GM19043 (cell line): ENCODE data around the gene GUCA2B.

Experiments
- ATAC-seq: cut with Tn5 transposase; IDR thresholded peaks from one replicate; pipeline ENCODE4 v1.9.1; 2021; ENCODE audit warnings: low read depth; ENCODE audit not compliant: unreplicated experiment

The GUCA2B gene

DNA sequence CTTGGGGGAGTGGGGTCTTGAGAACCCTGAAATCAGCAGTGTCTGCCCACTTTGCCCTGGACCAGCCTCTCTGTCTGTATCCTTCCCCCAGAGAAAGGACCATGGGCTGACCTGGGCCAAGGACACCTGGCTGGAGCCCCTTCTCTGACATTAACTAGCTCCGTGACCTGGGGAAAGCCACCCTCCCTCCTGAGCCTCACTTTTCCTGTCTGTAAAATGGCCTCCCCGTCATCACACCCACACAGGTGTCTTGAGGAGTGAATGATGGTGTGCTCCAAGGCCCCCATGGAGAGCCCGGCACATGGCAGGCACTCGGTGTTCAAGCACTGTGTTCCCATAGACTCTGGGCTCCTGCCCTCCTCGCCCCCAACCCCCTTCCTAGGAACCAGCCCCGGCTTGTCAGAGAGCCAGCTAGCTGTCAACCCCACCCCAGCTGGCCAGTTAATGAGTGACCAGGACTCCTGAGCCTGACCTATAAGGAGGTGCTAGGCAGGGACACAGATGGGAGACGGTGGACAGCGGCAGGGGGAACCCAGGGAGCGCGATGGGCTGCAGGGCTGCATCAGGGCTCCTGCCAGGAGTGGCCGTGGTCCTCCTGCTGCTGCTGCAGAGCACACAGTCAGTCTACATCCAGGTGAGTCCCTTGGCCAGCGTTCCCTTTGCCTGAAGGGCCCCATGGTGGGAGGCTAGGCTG lies at the start of gene GUCA2B:
GUCA2B (plus strand) TSS at position 504 of the 694 bp plus-strand sequence; CDS start at position 545, 41 bp downstream.
- no peak for ATAC-seq

DNA sequence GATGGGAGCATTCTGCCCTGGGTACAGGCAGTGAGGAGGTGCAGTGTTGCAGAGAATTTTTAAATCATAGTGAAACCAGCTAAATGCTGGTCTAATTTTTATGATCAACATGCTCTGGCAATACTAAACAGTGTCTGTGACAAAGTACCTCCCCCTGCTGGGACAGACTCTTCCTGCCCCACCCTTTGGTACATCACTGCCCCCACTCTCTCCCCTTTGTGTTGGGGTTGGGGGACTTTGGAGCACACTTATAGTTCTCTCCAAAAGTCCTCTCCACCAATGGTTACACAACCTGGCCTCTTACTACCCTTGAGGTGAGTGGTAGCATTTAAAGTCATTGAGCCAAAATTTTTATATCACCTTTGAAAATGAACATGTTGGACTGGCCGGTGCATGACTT lies 48.2 kb upstream of the GUCA2B start:
- no peak for ATAC-seq

DNA sequence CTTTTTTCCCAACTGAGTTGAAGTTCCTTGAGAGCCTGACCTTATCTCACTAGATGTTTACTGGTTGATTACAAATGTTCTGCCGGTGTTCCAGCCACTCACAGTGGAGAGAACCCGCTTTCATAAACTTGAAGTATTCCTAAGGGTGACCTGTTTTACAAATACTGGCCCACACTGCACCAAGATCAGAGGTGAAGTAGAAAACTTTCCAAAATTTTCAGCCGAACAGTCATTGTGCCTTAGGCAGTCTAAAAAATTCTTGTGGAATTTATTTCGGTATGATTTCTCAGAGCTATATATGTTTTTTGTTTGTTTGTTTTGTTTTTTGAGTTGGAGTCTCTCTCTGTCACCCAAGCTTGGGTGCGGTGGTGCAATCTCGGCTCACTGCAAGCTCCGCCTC lies 44.9 kb upstream of the GUCA2B start:
- ATAC-seq, result no peak

DNA sequence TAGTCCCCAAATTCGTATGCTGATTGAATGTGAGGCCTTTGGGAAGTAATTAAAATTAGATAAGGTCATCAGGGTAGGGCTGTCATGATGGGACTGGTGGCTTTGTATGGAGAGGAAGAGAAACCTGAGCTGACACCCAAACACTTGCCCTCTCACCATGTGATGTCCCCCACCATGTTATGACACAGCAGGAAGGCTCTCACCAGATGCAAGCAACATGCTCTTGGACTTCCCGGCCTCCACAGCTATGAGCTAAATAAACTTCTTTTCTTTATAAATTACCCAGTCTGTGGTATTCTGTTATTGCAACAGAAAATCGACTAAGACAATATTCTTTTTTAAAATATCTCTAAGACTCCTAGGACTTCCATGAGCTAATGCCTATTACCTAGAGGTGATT lies 43.6 kb upstream of the GUCA2B start:
- no peak for ATAC-seq

DNA sequence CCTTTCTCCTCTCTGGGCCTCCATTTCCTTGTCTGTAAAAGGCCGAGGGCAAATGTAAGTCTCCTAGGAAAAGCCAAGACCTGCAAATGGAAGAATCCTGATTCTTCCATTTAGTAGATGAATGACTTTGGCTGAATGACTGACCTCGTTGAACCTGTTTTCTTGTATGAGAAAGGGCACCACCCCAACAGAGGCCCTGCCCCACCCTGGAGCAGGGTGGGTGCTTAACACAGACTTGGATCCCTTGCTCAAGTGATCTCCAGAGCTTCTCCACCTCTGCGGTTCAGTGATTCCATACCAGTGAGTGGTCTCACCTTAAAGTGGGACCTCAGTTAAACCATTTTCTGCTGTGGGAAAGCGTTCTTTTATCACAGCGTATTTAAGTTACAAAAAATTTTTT lies 39.0 kb upstream of the GUCA2B start:
- no peak for ATAC-seq

DNA sequence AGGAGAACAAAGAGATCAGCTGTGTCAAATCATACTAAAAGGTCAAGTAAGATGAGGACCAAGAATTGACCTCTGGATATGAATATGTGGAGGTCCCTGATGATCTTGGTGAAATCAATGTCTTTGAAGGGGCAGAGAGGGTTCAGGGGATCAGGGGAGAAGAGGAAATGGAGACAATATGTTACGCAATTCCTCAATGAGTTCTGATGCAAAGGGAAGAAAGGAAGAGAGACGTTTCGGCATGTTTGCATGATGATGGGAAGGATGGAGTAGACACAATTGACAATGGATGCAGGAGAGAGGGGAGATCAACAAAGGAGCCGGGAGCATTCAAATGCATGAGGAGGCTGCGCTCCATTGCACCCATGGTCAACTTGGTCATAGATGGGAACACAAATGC lies 36.0 kb upstream of the GUCA2B start:
- no peak for ATAC-seq

DNA sequence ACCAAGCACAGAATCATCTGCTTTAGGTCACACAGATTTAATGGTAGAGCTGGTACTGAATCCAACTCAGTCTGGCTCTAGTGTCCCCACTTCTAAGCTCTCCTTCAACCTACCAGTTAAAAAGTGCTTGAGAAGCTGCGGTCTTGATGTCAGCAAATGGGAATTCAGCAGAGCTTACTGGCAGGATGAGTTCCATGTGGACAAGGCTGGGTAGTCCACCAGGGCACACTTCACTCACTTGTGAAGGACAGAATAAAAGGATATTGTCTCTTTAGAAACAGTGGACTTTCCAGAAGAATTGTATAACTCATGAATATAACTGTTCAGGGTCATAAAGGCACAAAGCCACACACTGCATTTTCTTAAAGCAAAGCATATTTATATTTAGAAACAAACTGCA lies 35.1 kb upstream of the GUCA2B start:
- ATAC-seq, result no peak

DNA sequence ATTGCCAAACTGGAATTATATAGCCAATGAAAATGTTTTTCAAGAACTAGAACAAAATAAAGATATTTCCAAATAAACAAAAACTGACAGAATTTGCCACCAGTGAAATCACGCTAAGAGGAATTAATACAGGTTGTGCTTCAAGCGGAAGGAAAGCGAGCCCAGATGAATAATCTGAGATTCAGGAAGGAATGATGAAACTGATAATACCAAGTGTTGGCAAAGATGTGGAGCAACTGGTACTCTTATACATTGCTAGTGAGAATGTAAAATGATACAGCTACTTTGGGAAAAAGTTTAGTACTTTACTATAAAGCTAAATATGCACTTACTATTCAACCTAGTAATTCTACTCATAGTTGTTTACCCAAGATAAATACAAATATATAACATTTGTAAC lies 30.8 kb upstream of the GUCA2B start:
- ATAC-seq, result no peak

DNA sequence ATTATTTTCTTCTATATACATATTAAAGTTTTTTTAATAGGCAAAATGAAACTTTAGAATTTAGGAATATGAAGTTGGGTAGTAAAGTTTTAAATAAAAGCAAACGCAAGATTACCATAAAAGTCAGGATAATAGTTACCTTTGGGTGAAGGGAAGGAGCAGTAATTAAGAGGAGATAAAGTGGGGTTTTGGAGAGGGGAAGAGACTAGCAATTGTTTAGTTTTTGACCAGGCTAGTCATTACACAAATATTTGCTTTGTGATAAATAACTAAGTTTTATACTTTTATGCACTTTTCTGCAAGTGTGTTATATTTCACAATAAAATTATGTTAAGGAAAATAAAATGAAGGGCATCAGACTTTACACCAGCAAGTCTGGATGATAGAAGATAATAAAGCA lies 27.7 kb upstream of the GUCA2B start:
- no peak for ATAC-seq

DNA sequence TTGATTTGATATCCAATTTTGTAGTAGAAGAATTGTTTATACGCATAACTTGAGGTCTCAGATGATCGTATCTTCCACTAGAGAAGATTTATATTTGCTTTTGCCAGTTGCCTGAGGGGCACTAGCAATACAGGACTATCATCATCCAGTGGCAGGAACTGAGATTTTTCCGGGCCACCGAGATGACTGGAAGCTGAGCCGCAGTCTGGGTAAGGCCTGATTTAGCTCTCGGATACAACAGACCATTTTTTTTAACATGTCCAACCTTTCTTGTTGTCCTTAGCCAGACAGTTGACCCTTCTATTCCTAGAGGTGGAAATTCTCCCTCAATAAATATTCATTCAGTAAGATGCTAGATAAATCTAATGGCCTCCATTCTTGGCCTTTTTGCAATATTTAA lies 25.4 kb upstream of the GUCA2B start:
- ATAC-seq, result no peak

DNA sequence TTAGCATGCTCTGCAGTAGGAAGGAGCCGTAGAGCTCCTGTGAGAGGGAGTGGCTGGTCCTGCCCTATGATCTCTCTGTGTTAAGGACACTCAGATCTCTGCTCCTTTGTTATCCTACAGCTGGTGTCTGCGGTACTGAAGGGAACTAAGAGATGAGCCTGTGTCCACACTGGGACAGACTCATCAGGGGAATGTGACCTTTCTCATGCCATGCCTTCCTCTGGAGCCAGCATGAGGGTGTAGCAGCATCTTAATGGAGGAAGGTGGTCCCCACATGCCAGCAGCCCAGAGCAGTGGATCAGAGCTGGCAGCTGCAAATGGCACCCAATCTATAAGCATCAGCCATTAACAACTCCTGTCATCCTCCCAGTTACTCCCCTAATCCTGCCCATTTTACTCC lies 24.7 kb upstream of the GUCA2B start:
- ATAC-seq, result no peak

DNA sequence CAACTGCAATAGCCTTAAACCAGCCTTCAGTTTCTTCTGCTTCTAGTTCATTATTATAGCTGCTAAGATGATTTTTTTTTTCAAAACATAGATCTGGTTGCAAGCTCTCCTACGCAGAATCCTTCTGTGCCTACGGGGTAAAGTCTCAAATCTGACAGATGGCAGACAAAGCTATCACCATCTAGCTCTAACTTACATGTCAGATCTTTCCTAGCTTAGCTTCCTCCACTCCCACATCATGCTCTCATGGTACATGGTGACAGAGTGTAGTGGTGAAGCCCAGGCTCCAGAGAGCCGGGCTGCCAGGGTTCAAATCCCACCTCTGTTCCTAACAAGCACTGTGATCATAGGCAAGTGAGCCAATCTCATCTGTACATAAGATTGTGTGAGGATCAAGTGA lies 24.2 kb upstream of the GUCA2B start:
- ATAC-seq, result no peak

DNA sequence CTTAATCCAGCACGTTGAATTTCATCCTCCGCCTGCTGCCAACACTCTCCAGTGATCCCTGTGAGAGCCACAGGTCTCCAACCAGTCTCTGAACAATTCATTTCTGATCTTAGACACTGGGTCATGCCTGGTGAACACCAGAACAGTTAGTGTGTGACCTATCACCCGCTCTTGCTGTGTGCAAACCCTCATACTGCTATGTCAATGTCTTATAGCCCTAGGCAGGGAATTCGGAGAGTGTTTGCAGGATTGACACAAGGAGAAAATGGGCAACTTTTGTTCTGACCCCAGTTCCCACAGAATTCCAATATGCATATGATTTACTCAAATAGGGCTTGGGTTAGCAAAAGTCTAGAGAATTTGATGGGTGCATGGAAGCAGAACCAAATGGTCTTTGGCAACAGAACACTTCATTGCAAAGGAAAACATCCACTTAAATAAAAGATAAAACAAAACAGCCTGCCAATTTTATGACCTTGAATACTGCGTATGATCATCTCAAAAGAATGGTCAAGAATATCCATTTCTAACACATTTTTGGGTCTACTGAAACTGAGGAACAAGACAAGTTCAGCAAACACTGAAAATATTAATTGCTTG lies 23.0 kb upstream of the GUCA2B start:
- ATAC-seq, result no peak

DNA sequence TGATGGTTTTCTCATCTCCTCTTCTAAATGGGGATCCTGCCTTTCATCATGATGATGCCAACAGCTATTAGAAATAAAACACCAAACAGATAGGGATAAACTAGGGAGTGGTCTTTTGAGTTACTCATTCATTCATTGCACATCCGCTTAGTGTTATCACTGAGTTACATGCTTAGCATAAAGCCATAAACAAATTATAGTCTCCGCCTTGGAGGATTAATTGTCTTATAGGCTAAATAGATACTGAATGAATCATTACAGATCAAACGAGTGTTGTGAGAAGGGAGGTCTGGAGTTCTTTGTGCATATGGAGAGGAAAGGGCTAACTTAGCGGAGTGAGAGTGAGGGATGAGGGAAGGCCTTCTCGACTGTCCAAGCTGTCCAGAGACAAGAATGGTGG lies 19.8 kb upstream of the GUCA2B start:
- ATAC-seq, result no peak

DNA sequence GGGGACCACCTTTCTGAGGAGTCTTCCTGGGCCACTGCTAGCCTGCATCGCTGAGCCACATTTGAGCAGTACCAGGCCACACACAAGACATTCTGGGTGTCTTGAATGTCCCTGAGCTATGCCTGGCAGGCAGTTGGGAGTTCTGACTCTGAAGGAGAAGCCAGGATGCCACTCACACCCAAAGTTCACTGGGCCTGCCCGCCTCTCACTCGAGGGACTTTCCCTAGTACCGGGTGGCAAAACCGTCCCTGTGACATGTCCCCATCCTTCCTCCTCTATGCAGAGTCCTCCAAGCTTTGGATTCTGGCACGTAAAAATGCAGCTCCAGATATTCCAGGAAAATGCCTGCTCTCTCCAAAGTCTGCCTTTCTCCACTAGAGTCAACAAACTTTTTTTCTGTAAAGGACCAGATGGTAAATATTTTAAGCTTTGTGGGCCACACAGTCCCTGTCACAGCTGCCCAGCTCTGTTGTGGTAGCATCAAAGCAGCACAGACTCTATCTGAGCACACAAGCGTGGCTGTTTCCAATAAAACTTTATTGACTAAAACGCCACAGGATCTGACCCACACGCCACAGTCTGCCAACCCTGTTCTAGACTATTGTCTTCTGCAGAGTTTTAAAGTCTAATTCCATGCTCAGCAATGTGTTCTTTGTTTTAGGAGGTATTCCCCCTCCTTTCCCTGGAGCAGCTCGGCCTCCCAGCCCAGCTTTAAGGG lies 19.2 kb upstream of the GUCA2B start:
- ATAC-seq, result no peak

DNA sequence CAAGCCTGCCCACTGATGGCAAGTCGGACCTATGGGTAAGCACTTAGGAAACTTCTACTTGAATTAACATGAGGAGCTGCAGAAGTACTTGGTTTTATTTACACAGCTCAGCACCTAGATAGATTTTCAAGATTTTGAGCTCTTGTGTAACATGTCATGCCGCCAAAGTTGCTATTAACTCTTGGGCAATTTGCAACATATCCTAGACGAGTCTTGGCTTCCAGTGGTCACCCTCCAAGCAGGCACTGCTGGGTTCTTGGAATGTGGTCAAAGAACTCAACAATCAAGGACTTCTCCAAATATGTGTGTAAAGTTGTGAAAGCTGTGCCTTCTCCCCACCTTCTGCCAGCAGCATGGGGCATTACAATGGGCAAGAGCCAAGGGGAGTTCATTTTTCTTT lies 17.8 kb upstream of the GUCA2B start:
- ATAC-seq, result no peak

DNA sequence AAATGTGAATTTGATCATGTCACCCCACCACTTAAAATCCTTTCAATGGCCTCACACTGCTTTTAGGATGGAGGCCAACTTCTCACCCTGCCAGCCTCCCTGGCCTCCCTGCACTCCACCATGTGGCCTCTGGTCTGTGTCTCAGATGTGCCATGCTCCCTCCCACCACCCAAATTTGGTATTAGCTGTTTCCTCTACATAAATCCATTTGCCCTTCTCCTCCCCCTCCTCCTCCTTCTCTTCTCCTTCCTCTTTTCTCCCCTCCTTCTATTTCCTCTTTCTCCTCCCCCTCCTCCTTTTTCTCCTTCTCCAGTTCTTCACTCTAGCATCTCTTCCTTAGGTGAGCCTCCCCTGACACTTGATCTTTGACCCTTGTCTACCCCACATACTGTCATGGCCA lies 16.7 kb upstream of the GUCA2B start:
- ATAC-seq, result no peak

DNA sequence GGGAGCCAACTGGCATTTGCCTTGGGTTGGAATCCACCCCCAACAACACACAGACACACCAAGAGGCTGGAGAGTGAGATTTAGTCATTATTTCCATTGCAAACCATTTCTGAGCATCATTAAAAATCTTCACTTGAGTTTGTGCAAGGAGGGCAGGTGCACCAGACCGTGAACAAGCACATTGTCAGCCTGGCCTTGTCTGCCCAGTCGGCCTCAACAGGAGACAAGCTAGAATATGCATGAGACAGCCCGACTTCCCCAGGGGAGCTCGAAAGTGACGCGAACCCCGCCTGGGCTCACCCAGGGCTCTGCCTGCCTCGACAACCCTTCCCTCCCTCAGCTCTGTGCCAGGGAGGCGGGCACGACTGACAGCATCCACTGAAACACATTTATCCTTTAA lies 15.4 kb upstream of the GUCA2B start:
- ATAC-seq, result no peak

DNA sequence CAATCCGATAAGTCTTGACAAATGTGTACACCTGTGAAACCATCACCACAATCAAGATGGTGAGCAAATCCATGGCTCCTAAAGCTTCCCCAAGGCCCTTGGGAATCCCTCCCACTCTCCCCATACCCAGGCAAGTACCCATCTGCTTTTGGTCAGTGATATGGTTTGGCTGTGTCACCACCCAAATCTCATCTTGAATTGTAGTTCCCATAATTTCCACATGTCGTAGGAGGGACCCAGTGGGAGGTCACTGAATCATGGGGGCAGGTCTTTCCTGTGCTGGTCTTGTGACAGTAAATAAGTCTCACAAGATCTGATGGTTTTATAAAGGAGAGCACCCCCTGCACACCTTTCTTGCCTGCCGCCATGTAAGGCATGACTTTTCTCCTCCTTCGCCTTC lies 14.6 kb upstream of the GUCA2B start:
- no peak for ATAC-seq

DNA sequence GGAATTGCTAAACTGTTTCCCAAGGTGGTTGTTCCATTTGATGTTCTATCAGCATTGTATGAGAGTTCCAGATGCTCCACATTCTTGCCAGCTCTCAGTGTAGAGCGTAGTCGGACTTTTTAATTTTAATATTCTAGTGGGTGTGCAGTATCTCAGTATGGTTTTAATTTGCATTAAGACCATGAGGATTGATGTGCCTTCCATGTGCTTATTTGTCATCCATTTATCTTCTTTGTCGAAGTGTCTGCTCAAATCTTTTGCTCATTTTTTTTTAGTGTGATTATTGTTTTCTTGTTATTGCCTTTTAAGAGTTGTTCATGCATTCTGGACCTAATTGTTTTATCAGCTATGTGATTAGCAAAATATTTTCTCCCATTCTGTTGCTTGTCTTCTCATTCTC lies 13.8 kb upstream of the GUCA2B start:
- ATAC-seq, result no peak

DNA sequence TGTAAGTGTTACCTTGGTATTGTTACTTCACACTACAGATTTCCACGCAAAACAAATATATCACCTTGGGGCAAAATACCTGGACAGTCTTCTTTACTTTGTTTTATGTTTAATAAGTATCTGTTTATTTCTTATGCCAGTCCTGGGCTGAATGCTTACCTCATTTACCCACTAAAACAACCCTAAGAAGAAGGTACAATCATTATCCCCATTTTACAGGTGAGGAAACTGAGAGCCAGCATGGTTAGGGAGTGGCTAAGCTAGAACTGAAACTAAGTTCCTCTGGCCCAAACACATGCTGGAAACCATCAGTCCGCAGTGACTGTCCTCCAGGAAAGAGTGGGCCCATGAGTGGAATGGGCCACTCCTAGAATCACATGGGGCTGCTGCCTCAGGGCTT lies 13.0 kb upstream of the GUCA2B start:
- ATAC-seq, result no peak

DNA sequence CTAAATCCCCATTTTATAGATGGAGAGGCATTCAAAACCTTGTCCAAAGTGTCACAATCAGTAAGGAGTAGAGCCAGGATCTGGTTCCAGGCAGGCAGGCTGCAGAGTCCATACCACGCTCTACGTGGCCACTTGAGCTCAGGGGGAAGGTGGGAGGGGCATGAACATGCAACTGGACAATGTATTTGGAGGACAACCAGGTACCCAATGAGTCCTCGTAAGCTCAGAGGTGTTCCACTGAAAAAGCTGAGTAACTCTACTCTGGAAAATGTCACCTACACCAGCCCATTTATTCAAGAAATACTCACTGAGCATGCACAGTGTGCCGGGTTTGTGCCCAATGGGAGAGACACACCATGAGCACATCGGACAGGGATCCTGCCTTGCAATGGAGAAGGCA lies 11.2 kb upstream of the GUCA2B start:
- no peak for ATAC-seq
